ENCODE measurements around the gene MAN1B1. TPM values are rescaled to one million over a fixed set of nuclear protein-coding genes. Genes with fewer than 3 reads are reported as not detected.

MAN1B1 gene
- total RNA-seq, 1 experiment from 2014 or later: 50.9 TPM

DNA sequence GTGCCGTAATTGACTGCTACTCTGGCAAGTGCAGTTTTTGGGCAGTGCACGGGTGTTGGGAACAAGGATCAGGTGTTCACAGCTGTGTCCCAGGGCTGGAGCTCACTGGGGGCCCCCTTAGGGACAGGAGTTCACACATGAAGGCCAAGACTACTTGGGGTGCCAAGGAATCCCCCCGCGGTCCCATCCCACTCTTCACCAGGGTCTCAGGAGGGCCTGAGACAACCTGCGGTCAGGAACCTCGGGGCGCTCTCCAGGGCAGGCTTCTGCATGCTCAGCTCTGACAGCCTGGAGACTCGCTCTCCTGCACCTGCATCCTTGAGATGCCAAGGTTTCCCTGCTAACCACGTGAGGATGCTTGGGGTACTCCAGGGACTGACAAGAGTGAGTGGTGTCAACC lies 2.3 kb upstream of the MAN1B1 start:
- BruUV-seq (replicated peaks): no TSS peak
- ChIA-PET RAD21 (ENCODE audit: low non-redundant PET in 1 of 2, low total read pairs in 2 of 2, uncharacterized antibody in 2 of 2, unreplicated experiment in 2 of 2) (no interaction called here), CTCF (interaction anchor here (1.6 to 4.8 kb wide), 3 partner anchors 15 to 38 kb away, joined by 3 to 49 read pairs (median 9); partner anchors contain the start of genes NPDC1 and SAPCD2)

More for the DNA sequence above, 2.3 kb upstream of the MAN1B1 start:
- intact Hi-C loops (cut with micrococcal nuclease): no loop called here
- Histone ChIP-seq H3K27ac (ENCODE audit: low read depth, low read length) (peak overlapping the region; percentile 98), H2AFZ (ENCODE audit: low read depth, low read length, poor library complexity, severe bottlenecking) (no peak overlapping the region), H3K9me3 (ENCODE audit: control insufficient read depth in 1 of 2, insufficient read depth in 1 of 2, low read depth in 1 of 2, low read length in 2 of 2) (no peaks in the 10 kb centered on the region), H3K4me1 (ENCODE audit: control insufficient read depth in 1 of 2, insufficient read depth in 2 of 2, low read length in 2 of 2) (peaks cover 38 to 59% of the 10 kb centered on the region in 2 experiments), H4K20me1 (ENCODE audit: insufficient read depth) (no peaks in the 10 kb centered on the region), H3K9me2 (ENCODE audit: insufficient read depth) (no peaks in the 10 kb centered on the region), H3K4me2 (ENCODE audit: low read length) (peak overlapping the region; percentile 98), H3K4me3 (replicated peaks in 1 of 2; ENCODE audit: low read depth in 1 of 2, low read length in 2 of 2) (no peak overlapping the region), H3K36me3 (ENCODE audit: control insufficient read depth in 1 of 2, insufficient read depth in 2 of 2, low read length in 2 of 2) (peaks cover 0 to 5% of the 10 kb centered on the region in 2 experiments; a peak in 1 of 4 replicates), H3K27me3 (ENCODE audit: insufficient read depth, low read length) (no peaks in the 10 kb centered on the region), H3K79me2 (ENCODE audit: insufficient read depth, low read length) (peaks cover 13% of the 10 kb centered on the region; the same call in 1 of the 2 replicates), H3K9ac (ENCODE audit: low read length) (peak overlapping the region; percentile 50; the same call in 1 of the 2 replicates)
- no peak for DNase-seq (ENCODE audit: low read depth, low spot score)
- ATAC-seq: no peak
- no peak for TF ChIP-seq SIN3A (IDR thresholded peaks at IDR 0.05; ENCODE audit: low read depth)
- TF ChIP-seq, protein P1, sequence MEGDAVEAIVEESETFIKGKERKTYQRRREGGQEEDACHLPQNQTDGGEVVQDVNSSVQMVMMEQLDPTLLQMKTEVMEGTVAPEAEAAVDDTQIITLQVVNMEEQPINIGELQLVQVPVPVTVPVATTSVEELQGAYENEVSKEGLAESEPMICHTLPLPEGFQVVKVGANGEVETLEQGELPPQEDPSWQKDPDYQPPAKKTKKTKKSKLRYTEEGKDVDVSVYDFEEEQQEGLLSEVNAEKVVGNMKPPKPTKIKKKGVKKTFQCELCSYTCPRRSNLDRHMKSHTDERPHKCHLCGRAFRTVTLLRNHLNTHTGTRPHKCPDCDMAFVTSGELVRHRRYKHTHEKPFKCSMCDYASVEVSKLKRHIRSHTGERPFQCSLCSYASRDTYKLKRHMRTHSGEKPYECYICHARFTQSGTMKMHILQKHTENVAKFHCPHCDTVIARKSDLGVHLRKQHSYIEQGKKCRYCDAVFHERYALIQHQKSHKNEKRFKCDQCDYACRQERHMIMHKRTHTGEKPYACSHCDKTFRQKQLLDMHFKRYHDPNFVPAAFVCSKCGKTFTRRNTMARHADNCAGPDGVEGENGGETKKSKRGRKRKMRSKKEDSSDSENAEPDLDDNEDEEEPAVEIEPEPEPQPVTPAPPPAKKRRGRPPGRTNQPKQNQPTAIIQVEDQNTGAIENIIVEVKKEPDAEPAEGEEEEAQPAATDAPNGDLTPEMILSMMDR (IDR thresholded peaks at IDR 0.05 in 2 of 3, conservative IDR thresholded peaks at IDR 0.05 in 1 of 3; ENCODE audit: borderline replicate concordance in 1 of 3, insufficient read depth in 1 of 3, low read depth in 2 of 3, low read length in 2 of 3): no peak
- TF ChIP-seq CBX3 (IDR thresholded peaks at IDR 0.05; ENCODE audit: low read depth): no peak
- no peak for TF ChIP-seq RAD21 (IDR thresholded peaks at IDR 0.05; ENCODE audit: low read depth)
- no peak for TF ChIP-seq SRF (IDR thresholded peaks at IDR 0.05; ENCODE audit: low read depth)
- TF ChIP-seq EZH2phosphoT487 (IDR thresholded peaks at IDR 0.05; ENCODE audit: borderline replicate concordance): no peak
- no peak for TF ChIP-seq EGR1 (IDR thresholded peaks at IDR 0.05; ENCODE audit: low read depth)
- POLR2A ChIA-PET: interaction anchor here (0.7 to 4.8 kb wide), 3 partner anchors 15 to 125 kb away, joined by 3 to 43 read pairs (median 3); partner anchors contain the start of gene SAPCD2

Measured in HCT116 (cell line).